ENCODE measurements around the gene PRXL2A.
A peak's percentile ranks its signal among the peaks of the same experiment; 100 is the strongest.

PRXL2A gene

GRCh38 chr10:80442879-80443278 lies 34.5 kb downstream of the PRXL2A start:
- DNase-seq (ENCODE audit: low read depth in 2 of 2) = no peak
- TF ChIP-seq, protein P1, sequence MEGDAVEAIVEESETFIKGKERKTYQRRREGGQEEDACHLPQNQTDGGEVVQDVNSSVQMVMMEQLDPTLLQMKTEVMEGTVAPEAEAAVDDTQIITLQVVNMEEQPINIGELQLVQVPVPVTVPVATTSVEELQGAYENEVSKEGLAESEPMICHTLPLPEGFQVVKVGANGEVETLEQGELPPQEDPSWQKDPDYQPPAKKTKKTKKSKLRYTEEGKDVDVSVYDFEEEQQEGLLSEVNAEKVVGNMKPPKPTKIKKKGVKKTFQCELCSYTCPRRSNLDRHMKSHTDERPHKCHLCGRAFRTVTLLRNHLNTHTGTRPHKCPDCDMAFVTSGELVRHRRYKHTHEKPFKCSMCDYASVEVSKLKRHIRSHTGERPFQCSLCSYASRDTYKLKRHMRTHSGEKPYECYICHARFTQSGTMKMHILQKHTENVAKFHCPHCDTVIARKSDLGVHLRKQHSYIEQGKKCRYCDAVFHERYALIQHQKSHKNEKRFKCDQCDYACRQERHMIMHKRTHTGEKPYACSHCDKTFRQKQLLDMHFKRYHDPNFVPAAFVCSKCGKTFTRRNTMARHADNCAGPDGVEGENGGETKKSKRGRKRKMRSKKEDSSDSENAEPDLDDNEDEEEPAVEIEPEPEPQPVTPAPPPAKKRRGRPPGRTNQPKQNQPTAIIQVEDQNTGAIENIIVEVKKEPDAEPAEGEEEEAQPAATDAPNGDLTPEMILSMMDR (IDR thresholded peaks at IDR 0.05; ENCODE audit: low read depth, low read length) = no peak
- H3K4me3 ChIP-seq (replicated peaks in 1 of 2; ENCODE audit: low read depth in 2 of 2, low read length in 2 of 2) = no peak overlapping the region

DNA sequence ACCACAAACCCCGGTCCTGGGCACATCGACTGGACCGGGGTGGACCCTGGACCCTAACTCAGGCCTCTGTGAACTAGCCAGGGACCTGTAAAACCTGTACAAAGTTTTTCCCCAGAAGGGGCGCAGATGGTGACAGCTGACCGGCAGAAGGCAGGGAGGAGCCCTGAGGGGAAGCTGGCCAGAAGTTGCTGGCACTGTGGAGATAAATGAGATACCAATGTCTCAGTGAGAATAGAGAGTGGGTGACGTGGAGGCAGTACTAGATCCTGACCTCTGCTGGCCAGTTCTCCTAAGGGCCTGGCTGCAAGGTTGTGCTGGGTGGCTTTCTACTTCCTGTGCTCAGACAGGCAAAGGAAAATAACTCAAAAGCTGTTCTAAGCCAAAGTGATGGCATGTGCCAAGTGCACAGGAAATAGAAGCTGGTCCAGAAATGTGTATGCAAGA lies 35.2 kb downstream of the PRXL2A start:
- TF ChIP-seq, protein P1 (IDR thresholded peaks at IDR 0.05; ENCODE audit: low read depth, low read length) = peak; percentile 60
- DNase-seq (ENCODE audit: low read depth in 2 of 2) = peak; percentile 57 to 69
- H3K4me3 ChIP-seq (replicated peaks in 1 of 2; ENCODE audit: low read depth in 2 of 2, low read length in 2 of 2) = no peak overlapping the region

GRCh38 chr10:80444124-80444523 lies 35.8 kb downstream of the PRXL2A start:
- TF ChIP-seq, protein P1 (IDR thresholded peaks at IDR 0.05; ENCODE audit: low read depth, low read length) = no peak

DNA sequence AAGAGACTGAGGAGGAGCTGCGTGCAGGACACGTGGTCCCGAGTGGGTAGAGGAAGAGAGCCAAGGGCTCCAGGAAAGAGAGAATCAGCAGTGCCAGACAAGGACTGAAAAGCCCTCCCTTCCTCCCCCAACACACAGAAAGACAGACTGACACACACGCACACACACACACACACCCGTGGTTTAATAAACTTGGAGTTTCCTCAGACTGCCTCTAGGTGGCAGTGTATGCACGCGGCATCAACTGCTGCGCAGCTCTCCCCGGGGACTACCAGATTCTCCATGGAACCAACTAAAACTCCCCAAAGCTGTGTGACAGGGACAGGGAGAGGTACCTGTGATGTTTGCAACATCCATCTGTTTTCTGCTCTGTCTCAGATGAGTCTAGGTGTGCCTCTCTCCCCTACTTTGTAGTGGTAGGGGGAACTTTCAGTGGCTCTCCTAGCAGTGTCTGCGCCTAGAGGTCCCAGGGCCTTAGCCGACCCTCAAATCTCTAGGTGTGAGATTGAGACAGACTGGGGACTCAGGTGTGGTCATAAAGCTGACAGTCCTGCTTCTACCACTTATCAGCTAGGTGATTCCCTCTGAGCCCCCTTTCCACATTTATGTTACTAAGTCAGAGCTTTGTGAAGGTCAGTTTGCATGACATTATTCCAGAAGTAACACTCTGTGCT lies 36.4 kb downstream of the PRXL2A start:
- DNase-seq (ENCODE audit: low read depth in 2 of 2) = peak; percentile 87
- TF ChIP-seq, protein P1 (IDR thresholded peaks at IDR 0.05; ENCODE audit: low read depth, low read length) = peak; percentile 86
- H3K4me3 ChIP-seq (replicated peaks in 1 of 2; ENCODE audit: low read depth in 2 of 2, low read length in 2 of 2) = no peak overlapping the region

More at GRCh38 chr10:80444124-80444523, 35.8 kb downstream of the PRXL2A start:
- no peak overlapping the region for H3K4me3 ChIP-seq (replicated peaks in 1 of 2; ENCODE audit: low read depth in 2 of 2, low read length in 2 of 2)
- DNase-seq (ENCODE audit: low read depth in 2 of 2) = no peak

DNA sequence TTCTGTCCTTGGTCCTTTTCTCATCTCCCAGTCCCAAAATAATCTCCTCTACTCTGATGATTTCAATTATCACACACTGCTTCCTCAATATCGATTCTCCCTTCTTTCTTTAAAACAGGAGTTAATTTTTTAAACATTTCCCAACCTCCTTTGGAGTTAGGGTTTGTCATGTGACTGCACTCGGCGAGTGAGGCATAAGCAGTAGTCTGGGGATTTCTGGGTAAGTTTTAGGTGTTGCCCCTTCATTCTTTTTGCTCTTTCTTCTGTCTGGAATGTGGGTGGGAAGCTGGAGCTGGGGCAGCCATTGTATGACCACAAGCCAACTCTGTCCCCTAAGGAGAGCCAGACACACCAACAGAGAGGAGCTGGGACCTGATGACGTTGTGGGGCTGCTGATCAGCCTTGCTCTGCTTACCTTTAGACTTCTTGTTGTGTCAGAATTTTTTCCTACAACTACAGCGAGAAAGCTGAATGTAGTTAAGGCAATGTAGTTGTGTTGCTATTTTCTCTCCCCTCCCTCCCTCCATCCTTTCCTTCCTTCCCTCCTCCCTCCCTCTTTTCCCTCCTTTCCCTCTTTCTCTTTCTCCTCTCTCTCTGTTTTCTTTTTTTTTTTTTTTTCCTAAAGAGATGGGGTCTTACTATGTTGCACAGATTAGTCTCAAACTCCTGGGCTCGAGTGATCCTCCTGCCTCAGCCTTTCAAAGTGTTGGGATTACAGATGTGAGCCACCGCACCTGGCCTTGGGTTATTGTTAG lies 39.3 kb downstream of the PRXL2A start:
- TF ChIP-seq, protein P1 (IDR thresholded peaks at IDR 0.05; ENCODE audit: low read depth, low read length) = no peak
- DNase-seq (ENCODE audit: low read depth in 2 of 2) = no peak
- H3K4me3 ChIP-seq (replicated peaks in 1 of 2; ENCODE audit: low read depth in 2 of 2, low read length in 2 of 2) = no peak overlapping the region

- no peak overlapping the region for H3K4me3 ChIP-seq (replicated peaks in 1 of 2; ENCODE audit: low read depth in 2 of 2, low read length in 2 of 2)
- DNase-seq (ENCODE audit: low read depth in 2 of 2) = no peak
- TF ChIP-seq, protein P1 (IDR thresholded peaks at IDR 0.05; ENCODE audit: low read depth, low read length) = no peak
Observed at GRCh38 chr10:80448209-80448942, 40.0 kb downstream of the PRXL2A start.
